GM12875 (cell line): Measurements from ENCODE around the gene TLCD1.

Experiments
- H3K4me3 ChIP-seq: one replicate; pipeline ENCODE4 v1.5.1; 2011; ENCODE audit warnings: low read depth, low read length, control low read depth
- CTCF ChIP-seq: IDR thresholded peaks from 2 replicates; pipeline ENCODE4 v1.5.1; 2011; ENCODE audit warnings: low read depth, mild to moderate bottlenecking, control low read depth, inconsistent platforms, low read length, moderate library complexity, borderline replicate concordance; ENCODE audit not compliant: insufficient read depth

The TLCD1 gene

GRCh38 chr17:28685366-28685765, 40.7 kb downstream of the TLCD1 start:
- H3K4me3 ChIP-seq: no peak overlapping the region
- TF ChIP-seq CTCF: no peak

GRCh38 chr17:28684963-28685362, 41.1 kb downstream of the TLCD1 start:
- TF ChIP-seq CTCF: no peak
- no peak overlapping the region for H3K4me3 ChIP-seq

- H3K4me3 ChIP-seq: no peak overlapping the region
- no peak for TF ChIP-seq CTCF
Measured at GRCh38 chr17:28682655-28683054, 43.4 kb downstream of the TLCD1 start.

GRCh38 chr17:28675980-28676379, 50.1 kb downstream of the TLCD1 start:
- TF ChIP-seq CTCF: peak; percentile 43; the same call in 1 of the 2 replicates
- H3K4me3 ChIP-seq: no peak overlapping the region

- no peak for TF ChIP-seq CTCF
Measured at GRCh38 chr17:28675490-28675889, 50.5 kb downstream of the TLCD1 start.

More at GRCh38 chr17:28675490-28675889, 50.5 kb downstream of the TLCD1 start:
- H3K4me3 ChIP-seq: no peak overlapping the region
